Thyroid gland (tissue), 4 donors: ENCODE measurements around the gene ARMC9.

Source experiments
- POLR2A ChIP-seq, 2 donors: fragments of 450-650 bp; IDR thresholded peaks; one replicate each; pipeline ENCODE4 v1.6.1; 2017; ENCODE audit warnings: antibody characterized with exemption in 2 of 2, mild to moderate bottlenecking in 2 of 2, moderate library complexity in 1 of 2
- TF ChIP-seq, protein P1 (sequence below), 6 experiments: fragments of 200-600 bp in 3 of 6; fragments of 450-650 bp in 3 of 6; sonication (generic) in 3 of 6; IDR thresholded peaks; one replicate each; pipeline ENCODE4 v1.5.1; 2016 to 2019; ENCODE audit warnings: antibody characterized with exemption in 6 of 6, mild to moderate bottlenecking in 2 of 6, inconsistent platforms in 1 of 6, moderate library complexity in 1 of 6

DNA sequence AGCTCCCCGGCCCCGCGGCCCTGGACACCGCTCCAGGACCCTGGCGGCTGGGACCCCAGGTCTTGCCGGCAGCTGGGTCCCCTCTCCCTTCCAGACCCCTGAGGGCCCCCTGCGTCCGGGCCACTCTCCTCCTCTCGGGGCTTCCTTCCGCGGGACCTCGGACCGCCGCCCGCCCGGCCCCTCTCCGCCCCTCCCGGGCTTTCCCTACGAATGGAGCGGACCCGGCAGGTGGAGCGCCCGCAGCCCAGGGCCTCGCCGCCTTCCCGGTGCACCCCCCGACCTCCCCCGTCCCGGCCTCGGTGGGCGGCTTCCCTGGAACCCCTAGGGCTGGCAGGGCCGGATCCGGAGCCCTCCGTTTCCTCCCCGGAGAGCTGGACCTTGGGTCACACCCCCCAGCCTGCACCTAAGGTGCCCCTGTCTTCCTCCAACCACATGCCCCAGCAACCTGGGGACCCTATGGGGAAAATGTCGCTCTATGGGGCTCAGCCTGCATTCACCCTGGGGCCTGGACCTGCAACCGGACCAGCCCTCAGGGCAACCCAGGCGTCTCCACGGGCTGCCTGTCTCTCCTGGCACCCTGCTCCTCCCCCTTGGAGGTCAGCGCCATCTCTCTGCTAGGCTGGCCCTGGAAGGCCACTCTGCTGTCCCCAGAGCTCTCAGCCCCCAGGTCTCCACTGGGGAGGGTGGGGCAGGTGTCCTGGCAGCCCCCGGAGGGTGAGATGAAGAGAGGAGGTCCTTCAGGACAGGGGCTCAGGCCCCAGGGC is 197.8 kb downstream of the ARMC9 start:
- TF ChIP-seq, protein P1, sequence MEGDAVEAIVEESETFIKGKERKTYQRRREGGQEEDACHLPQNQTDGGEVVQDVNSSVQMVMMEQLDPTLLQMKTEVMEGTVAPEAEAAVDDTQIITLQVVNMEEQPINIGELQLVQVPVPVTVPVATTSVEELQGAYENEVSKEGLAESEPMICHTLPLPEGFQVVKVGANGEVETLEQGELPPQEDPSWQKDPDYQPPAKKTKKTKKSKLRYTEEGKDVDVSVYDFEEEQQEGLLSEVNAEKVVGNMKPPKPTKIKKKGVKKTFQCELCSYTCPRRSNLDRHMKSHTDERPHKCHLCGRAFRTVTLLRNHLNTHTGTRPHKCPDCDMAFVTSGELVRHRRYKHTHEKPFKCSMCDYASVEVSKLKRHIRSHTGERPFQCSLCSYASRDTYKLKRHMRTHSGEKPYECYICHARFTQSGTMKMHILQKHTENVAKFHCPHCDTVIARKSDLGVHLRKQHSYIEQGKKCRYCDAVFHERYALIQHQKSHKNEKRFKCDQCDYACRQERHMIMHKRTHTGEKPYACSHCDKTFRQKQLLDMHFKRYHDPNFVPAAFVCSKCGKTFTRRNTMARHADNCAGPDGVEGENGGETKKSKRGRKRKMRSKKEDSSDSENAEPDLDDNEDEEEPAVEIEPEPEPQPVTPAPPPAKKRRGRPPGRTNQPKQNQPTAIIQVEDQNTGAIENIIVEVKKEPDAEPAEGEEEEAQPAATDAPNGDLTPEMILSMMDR (IDR thresholded peaks at IDR 0.05): no peak
- no peak for TF ChIP-seq POLR2A (IDR thresholded peaks at IDR 0.05)
